HepG2 (cell line): ENCODE results near the gene HLA-C. TPM values are rescaled to one million over a fixed set of nuclear protein-coding genes. Genes with fewer than 3 reads are reported as not detected.

Experiments
- ATAC-seq: fragments of 200-7000 bp; cut with Tn5 transposase; 3 replicates; pipeline ENCODE4 v1.9.1; 2020; ENCODE audit warnings: mild to moderate bottlenecking, moderate library complexity
- BruUV-seq: library from RNA; stranded (reverse); fragments of 400-500 nt; replicated peaks from 2 replicates; lab custom pipeline; 2021; lab: Mats Ljungman, UMichigan
- CTCF ChIA-PET: fragments of 300-600 bp; formaldehyde crosslinking; extraction: SDS; loops from one replicate; lab custom pipeline; 2021; ENCODE audit warnings: low total read pairs, inconsistent platforms, low intra/inter-chr PET ratio; lab: Yijun Ruan, JAX
- POLR2A ChIA-PET: fragments of 350-600 bp; sonication (Branson Sonifier 250); formaldehyde crosslinking; loops from one replicate; lab custom pipeline; 2020; ENCODE audit warnings: antibody characterized with exemption, inconsistent platforms; lab: Yijun Ruan, JAX
- DNase-seq: peaks from one replicate; pipeline ENCODE4 v3.0.0-alpha.2; 2015; ENCODE audit warnings: low spot score
- FAIRE-seq: peaks from 3 replicates; lab custom pipeline; 2011; peaks lifted over from hg19 to GRCh38; lab: Jason Lieb, UNC
- H2AFZ ChIP-seq: one replicate; pipeline ENCODE4 v1.6.1; 2011; ENCODE audit warnings: low read length, inconsistent platforms
- H3K27ac ChIP-seq: fragments of 300-600 bp; 3 replicates; pipeline ENCODE4 v1.8.0; 2011; ENCODE audit warnings: mixed run types, mild to moderate bottlenecking, mixed read lengths, low read length, inconsistent platforms; ENCODE audit not compliant: insufficient read depth; ENCODE audit errors: extremely low read length
- H3K27me3 ChIP-seq, 2 experiments: fragments of 200-600 bp in 1 of 2; 2 replicates in 1 of 2; 3 replicates in 1 of 2; pipeline versions ENCODE4 v1.6.0 to v1.8.0; 2011; ENCODE audit warnings: low read length in 2 of 2, mild to moderate bottlenecking in 2 of 2, moderate library complexity in 2 of 2, inconsistent platforms in 1 of 2; ENCODE audit not compliant: insufficient read depth in 2 of 2, control insufficient read depth in 1 of 2
- H3K36me3 ChIP-seq, 2 experiments: fragments of 200-600 bp in 1 of 2; replicated peaks in 1 of 2; 2 replicates in 1 of 2; 3 replicates in 1 of 2; pipeline versions ENCODE4 v1.5.1 to v1.8.0; 2011; ENCODE audit warnings: low read length in 2 of 2, inconsistent platforms in 1 of 2; ENCODE audit not compliant: insufficient read depth in 2 of 2, control insufficient read depth in 1 of 2
- H3K4me1 ChIP-seq: 2 replicates; pipeline ENCODE4 v1.5.1; 2012; ENCODE audit warnings: low read length, inconsistent platforms; ENCODE audit not compliant: insufficient read depth
- H3K4me2 ChIP-seq: 2 replicates; pipeline ENCODE4 v1.6.0; 2011; ENCODE audit warnings: low read depth, low read length, inconsistent platforms
- H3K4me3 ChIP-seq, 3 experiments: fragments of 200-600 bp in 1 of 3; sonication (generic), shearing (Covaris generic) in 1 of 3; replicated peaks in 1 of 3; 2 replicates each; pipeline ENCODE4 v1.5.1; 2011 to 2016; ENCODE audit warnings: low read length in 3 of 3, inconsistent platforms in 2 of 3, low read depth in 2 of 3, mild to moderate bottlenecking in 2 of 3, control low read depth in 1 of 3, mixed read lengths in 1 of 3; ENCODE audit not compliant: insufficient read depth in 1 of 3
- H3K79me2 ChIP-seq: one replicate; pipeline ENCODE4 v1.6.1; 2011; ENCODE audit warnings: low read length, inconsistent platforms; ENCODE audit not compliant: insufficient read depth
- H3K9ac ChIP-seq: 2 replicates; pipeline ENCODE4 v1.6.0; 2011; ENCODE audit warnings: mild to moderate bottlenecking, low read depth, low read length, inconsistent platforms; ENCODE audit not compliant: insufficient read depth
- H3K9me3 ChIP-seq: 2 replicates; pipeline ENCODE4 v1.5.1; 2012; ENCODE audit warnings: mild to moderate bottlenecking, low read length
- H4K20me1 ChIP-seq: 2 replicates; pipeline ENCODE4 v1.6.0; 2011; ENCODE audit warnings: inconsistent platforms, mild to moderate bottlenecking, low read length, moderate library complexity; ENCODE audit not compliant: insufficient read depth
- ATAD3A ChIP-seq: sonication (generic); formaldehyde crosslinking; IDR thresholded peaks from 2 replicates; pipeline ENCODE4 v1.4.0; 2020; ENCODE audit warnings: missing genetic modification reagents
- EEA1 ChIP-seq: sonication (generic); formaldehyde crosslinking; IDR thresholded peaks from 2 replicates; pipeline ENCODE4 v1.5.1; 2020; ENCODE audit warnings: mild to moderate bottlenecking, missing genetic modification reagents, borderline replicate concordance
- FOXJ3 ChIP-seq: sonication (generic); formaldehyde crosslinking; IDR thresholded peaks from 2 replicates; pipeline ENCODE4 v1.4.0; 2020; ENCODE audit warnings: missing genetic modification reagents, mild to moderate bottlenecking, borderline replicate concordance
- FOXP4 ChIP-seq: sonication (generic); formaldehyde crosslinking; IDR thresholded peaks from 2 replicates; pipeline ENCODE4 v1.4.0; 2020; ENCODE audit warnings: missing genetic modification reagents
- GATAD2A ChIP-seq: IDR thresholded peaks from 2 replicates; pipeline ENCODE4 v1.6.1; 2016
- GLI4 ChIP-seq: sonication (generic); formaldehyde crosslinking; IDR thresholded peaks from 2 replicates; pipeline ENCODE4 v1.5.1; 2020; ENCODE audit warnings: missing genetic modification reagents, mild to moderate bottlenecking, moderate library complexity, borderline replicate concordance
- JUND ChIP-seq: sonication (generic); formaldehyde crosslinking; IDR thresholded peaks from 2 replicates; pipeline ENCODE4 v1.8.0; 2022; ENCODE audit warnings: mild to moderate bottlenecking, missing genetic modification reagents
- KDM4B ChIP-seq: sonication (generic); formaldehyde crosslinking; IDR thresholded peaks from 2 replicates; pipeline ENCODE4 v1.4.0; 2020; ENCODE audit warnings: missing genetic modification reagents
- PAX8 ChIP-seq: sonication (generic); formaldehyde crosslinking; IDR thresholded peaks from 2 replicates; pipeline ENCODE4 v1.8.0; 2022; ENCODE audit warnings: mild to moderate bottlenecking, missing genetic modification reagents, borderline replicate concordance
- SAP130 ChIP-seq: IDR thresholded peaks from 2 replicates; pipeline ENCODE4 v1.6.1; 2016; ENCODE audit warnings: low read depth
- SPEN ChIP-seq: sonication (generic); formaldehyde crosslinking; IDR thresholded peaks from 2 replicates; pipeline ENCODE4 v1.5.1; 2020; ENCODE audit warnings: low read depth, mild to moderate bottlenecking, missing genetic modification reagents
- SYNCRIP ChIP-seq: fragments of 200-400 bp; formaldehyde crosslinking; IDR thresholded peaks from 2 replicates; pipeline ENCODE4 v1.6.1; 2018; ENCODE audit warnings: mild to moderate bottlenecking, low read depth, low read length; ENCODE audit not compliant: insufficient read depth
- ZNF253 ChIP-seq: sonication (generic); formaldehyde crosslinking; IDR thresholded peaks from 2 replicates; pipeline ENCODE4 v1.8.0; 2022; ENCODE audit warnings: mild to moderate bottlenecking, missing genetic modification reagents, borderline replicate concordance
- WGBS: methylation state at CpG from one replicate; pipeline ENCODE4 v1.1.6; 2017; ENCODE audit warnings: low lambda C conversion rate; 5-methylcytosine and 5-hydroxymethylcytosine counted together
- in situ Hi-C: cut with HindIII; loops from 2 replicates; pipeline ENCODE4 v1.10.0; 2017; ENCODE audit warnings: low pct_unique_long_range_greater_than_20kb; ENCODE audit not compliant: extremely low pct_ligation_motif_present
- intact Hi-C: fragments of 100-400 bp; cut with micrococcal nuclease; formaldehyde crosslinking; loops from one replicate; pipeline ENCODE4 v1.10.0; 2022; ENCODE audit not compliant: unreplicated experiment
- polyA plus RNA-seq, 8 experiments: library from polyadenylated mRNA; depleted of rRNA in 3 of 8; stranded (reverse) in 7 of 8; unstranded in 1 of 8; fragments of >200 nt; fragmentation: Illumina TruSeq in 4 of 8; extraction: Trizol in 4 of 8; gene quantifications; 2 replicates each; pipeline versions ENCODE4 v1.2.1 to v1.2.3, GENCODE V29; 2011 to 2016; ENCODE audit warnings: low read depth in 4 of 8, missing spikeins in 1 of 8, mixed read lengths in 1 of 8; ENCODE audit not compliant: insufficient read depth in 1 of 8
- total RNA-seq, 5 experiments: library from RNA; depleted of rRNA; stranded (reverse); fragments of >200 nt; fragmentation: Illumina TruSeq; extraction: Trizol; gene quantifications; 2 replicates each; pipeline ENCODE4 v1.2.3, GENCODE V29; 2016; ENCODE audit warnings: low read depth in 1 of 5

HLA-C gene
- total and polyA plus RNA-seq, 2 of the 13 experiments (the other 11 are each of a cell fraction or from before 2014, with no cell fraction given) = 77.1 to 155 TPM

GRCh38 chr6:31321005-31321707, 49.3 kb upstream of the HLA-C start:
- no TSS peak for BruUV-seq
- DNase-seq = no peak
- no peak for ATAC-seq
- TF ChIP-seq SYNCRIP = no peak
- no peak for TF ChIP-seq FOXJ3 (CRISPR knock-in tag)
- no peak for TF ChIP-seq GATAD2A
- TF ChIP-seq ATAD3A (CRISPR knock-in tag) = no peak
- no peak for TF ChIP-seq SPEN (CRISPR knock-in tag)
- TF ChIP-seq KDM4B (CRISPR knock-in tag) = no peak
- no peaks in the 10 kb centered on the region for H3K9me3 ChIP-seq
- no peak overlapping the region for H2AFZ ChIP-seq
- intact Hi-C loops (no loop called here), in situ Hi-C loops (no loop called here)
- FAIRE-seq = no peak
- H3K4me1 ChIP-seq = no peaks in the 10 kb centered on the region
- H3K27ac ChIP-seq = no peak overlapping the region
- POLR2A ChIA-PET = no interaction called here
- no peak overlapping the region for H3K4me3 ChIP-seq
- no peaks in the 10 kb centered on the region for H3K36me3 ChIP-seq
- no peak overlapping the region for H3K9ac ChIP-seq
- no peaks in the 10 kb centered on the region for H4K20me1 ChIP-seq
- no peaks in the 10 kb centered on the region for H3K79me2 ChIP-seq
- CTCF ChIA-PET = no interaction called here
- 0% methylated on average over 1 of the region's 1 CpG for WGBS
- peaks cover 0 to 2% of the 10 kb centered on the region in 2 experiments; a peak in 1 of 5 replicates for H3K27me3 ChIP-seq
- H3K4me2 ChIP-seq = no peak overlapping the region

GRCh38 chr6:31317036-31317435, 45.1 kb upstream of the HLA-C start:
- POLR2A ChIA-PET = no interaction called here
- Histone ChIP-seq H3K4me2 (no peak overlapping the region), H4K20me1 (no peaks in the 10 kb centered on the region), H3K27ac (no peak overlapping the region), H3K4me1 (no peaks in the 10 kb centered on the region), H2AFZ (no peak overlapping the region), H3K4me3 (no peak overlapping the region), H3K9me3 (no peaks in the 10 kb centered on the region), H3K36me3 (no peaks in the 10 kb centered on the region), H3K79me2 (no peaks in the 10 kb centered on the region), H3K27me3 (peaks cover 0 to 10% of the 10 kb centered on the region in 2 experiments; a peak in 2 of 5 replicates), H3K9ac (no peak overlapping the region)
- FAIRE-seq (no peak), DNase-seq (no peak), ATAC-seq (no peak)
- WGBS = 5% methylated on average over 2 of the region's 2 CpGs
- BruUV-seq = no TSS peak
- CTCF ChIA-PET = no interaction called here
- intact Hi-C loops = loop anchor here (5.0 kb wide), 1 partner anchor 275 kb away; the partner anchor contains the start of gene NCR3
- in situ Hi-C loops = loop anchor here (5.0 kb wide), 1 partner anchor 75 kb away; no protein-coding TSS in a partner anchor
- no peak for TF ChIP-seq PAX8 (CRISPR knock-in tag)
- no peak for TF ChIP-seq JUND (CRISPR knock-in tag)
- no peak for TF ChIP-seq EEA1 (CRISPR knock-in tag)
- TF ChIP-seq ZNF253 (CRISPR knock-in tag) = no peak
- no peak for TF ChIP-seq GLI4 (CRISPR knock-in tag)
- no peak for TF ChIP-seq SAP130 (CRISPR knock-in tag)
- no peak for TF ChIP-seq FOXP4
